Retina (tissue), 1 donor: Measurements from ENCODE around the gene UBE2E3.
"Not testable (repeated sequence)": the region's sequence is repeated elsewhere in the genome, so short reads cannot be mapped to it uniquely, and the experiment has no call there.

Experiments
- DNase-seq: peaks from one replicate; pipeline ENCODE4 v3.0.0-alpha.2; 2016

UBE2E3 gene

DNA sequence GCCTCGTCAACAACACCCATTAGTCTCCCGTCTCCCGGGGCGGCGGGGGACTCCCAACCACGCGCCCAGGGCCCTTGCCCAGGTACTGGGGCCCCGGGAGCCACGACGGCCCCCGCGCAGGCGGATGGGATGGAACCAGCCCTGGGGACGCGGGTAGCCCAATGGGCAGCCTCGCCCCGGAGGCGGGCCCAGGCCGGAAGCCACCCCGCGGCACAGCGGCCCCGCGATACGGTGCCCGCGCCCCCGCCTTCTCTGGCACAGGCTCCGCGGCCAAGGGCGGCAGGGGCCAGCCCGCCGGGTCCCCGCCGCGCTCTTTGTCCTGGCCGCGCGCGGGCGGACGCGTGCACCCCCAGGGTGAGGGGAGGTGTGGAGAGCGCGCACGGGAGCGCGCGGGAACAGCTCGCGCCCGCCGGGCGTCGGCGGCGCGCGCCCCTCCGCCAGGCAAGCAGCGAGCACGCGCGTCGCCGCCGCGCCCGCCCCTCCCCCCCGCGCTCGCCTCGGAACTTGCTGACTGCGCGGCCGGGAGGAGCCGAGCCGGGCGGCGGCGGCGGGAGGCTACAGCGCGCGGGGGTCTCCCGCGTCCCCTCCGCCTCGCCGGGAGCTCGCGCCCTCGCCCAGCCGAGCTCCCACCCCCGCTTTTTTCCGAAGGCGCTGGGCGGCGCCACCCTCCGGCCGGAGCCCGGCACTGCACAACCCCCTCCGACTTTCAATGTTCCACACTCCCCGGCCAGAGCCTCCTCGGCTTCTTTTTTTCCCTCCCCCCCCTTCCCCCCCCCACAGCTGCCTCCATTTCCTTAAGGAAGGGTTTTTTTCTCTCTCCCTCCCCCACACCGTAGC is at the start of gene UBE2E3:
UBE2E3 (plus strand) TSS at position 500 of the 837 bp plus-strand sequence. CDS start 1,438 bp downstream, outside the sequence.
- peak; percentile 94 for DNase-seq

DNA sequence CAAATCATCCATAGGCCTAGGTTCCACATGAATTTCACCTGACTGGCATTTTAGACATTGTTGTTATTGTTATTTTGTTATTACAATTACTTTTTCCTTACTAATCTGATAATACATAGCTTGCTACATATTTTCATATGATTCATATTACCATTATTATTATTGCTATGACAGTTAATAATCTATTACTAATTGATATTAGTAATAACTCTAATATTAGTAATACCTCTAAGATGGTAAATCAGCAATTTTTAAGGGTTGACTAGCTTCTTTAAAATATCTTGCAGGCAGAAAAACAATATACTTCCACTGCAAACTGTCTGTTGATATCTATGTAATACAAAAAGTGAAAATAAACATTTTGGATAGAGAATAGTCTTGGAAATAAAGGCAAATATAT is 48.6 kb upstream of the UBE2E3 start:
- no peak for DNase-seq

DNA sequence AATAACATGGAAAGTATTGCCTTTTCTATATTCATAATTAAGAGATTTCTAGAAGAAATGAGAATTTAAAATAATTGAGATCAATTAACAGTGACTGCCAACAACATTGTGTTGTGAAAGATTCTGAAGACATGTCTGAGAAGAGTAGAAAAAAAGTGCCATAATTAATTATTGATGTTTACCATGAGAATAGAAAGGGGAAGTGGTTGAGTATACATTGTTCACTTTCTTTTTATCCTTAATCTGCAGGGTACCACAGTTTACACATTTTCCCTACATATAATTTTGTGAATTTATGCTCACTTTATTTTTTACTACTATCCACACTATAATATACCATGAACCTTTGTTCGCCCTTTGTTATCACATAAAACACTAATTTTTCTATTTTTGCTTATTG is 47.1 kb upstream of the UBE2E3 start:
- no peak for DNase-seq

DNA sequence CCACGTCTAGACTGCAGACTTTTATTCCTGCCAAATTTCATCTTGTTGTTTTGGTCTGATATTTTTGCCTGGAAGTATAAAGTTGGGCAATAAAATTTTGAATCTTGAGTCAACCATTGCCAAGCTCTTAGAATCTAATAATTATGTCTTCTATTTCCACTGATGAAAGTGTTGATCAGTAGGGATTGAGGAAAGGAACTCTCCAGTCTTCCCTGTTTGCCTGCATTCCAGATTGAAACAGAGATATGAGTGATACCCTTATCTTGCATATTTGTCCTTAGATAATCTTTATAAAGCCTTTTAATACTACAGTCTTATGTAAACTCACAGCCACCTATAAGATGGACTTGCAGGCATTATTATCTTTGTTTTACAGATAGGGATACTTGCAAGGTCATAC is 45.5 kb upstream of the UBE2E3 start:
- DNase-seq: no peak

DNA sequence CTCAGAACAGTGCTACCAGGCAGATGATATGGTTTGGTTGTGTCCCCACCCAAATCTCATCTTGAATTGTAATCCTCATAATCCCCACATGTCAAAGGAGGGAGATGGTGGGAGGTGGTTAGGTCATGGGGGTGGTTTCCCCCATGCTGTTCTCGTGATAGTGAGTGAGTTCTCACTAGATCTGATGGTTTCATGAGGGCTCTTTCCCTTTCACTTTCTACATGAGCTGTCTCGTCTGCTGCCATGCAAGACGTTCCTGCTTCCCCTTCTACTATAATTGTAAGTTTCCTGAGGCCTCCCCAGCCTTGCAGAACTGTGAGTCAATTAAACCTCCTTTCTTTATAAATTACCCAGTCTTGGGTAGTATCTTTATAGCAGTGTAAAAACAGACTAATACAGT is 42.9 kb upstream of the UBE2E3 start:
- DNase-seq: not testable (repeated sequence)

DNA sequence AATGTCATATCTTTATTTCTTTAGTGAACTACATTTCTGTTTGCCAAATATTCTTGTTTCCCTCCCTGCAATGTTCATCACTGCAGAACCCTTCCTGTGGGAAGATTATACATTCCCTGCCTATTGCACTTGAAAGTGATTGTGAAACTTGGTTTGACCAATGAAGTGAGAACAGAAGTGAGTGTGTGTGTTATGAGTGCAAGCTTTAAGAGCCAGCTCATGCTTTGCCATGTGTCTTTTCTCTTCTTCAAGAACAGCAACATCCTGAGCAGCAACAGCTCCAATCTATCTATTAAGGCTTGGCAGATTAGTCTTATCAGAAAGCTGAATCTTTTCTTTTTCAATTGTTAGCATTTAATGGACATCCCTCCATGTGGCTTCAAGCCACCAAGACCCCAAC is 42.0 kb upstream of the UBE2E3 start:
- DNase-seq: no peak

DNA sequence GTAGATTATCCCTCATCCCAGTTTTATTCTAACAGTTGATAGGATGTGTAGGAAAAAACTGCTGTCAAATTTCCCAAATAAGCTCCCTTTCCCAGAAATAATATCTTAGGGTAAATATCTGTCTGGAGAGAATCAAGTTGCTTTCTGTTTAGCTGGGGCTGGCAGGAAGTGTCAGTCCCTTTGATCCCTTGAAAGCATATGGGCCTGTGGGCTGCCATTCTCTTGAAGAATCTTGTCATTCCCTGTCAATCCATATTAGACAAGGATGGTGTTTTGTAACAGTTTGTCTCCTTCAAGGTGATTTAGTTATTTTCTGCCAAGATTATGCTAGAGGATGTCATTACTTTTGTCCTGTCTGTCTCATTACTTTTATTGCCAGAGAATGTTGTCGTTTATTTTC is 37.1 kb upstream of the UBE2E3 start:
- DNase-seq: no peak

DNA sequence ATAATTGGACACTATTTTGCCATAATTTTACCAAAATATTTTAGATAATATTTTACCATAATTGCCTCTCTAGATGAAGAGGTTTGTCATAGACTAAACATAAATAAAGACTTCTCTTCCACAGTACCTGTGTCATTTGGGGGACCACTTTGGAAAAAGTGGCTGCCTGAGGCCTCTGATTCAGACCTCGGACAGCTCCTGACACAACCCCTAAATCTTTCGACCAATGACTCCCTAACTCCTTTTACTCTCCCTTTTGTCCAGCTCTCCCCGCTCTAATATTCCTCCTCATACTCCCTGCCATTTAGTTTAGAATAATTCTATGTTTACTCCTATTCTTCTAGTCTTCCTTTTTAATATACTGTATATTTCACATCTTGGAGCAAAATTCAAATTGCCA is 36.0 kb upstream of the UBE2E3 start:
- DNase-seq: no peak

DNA sequence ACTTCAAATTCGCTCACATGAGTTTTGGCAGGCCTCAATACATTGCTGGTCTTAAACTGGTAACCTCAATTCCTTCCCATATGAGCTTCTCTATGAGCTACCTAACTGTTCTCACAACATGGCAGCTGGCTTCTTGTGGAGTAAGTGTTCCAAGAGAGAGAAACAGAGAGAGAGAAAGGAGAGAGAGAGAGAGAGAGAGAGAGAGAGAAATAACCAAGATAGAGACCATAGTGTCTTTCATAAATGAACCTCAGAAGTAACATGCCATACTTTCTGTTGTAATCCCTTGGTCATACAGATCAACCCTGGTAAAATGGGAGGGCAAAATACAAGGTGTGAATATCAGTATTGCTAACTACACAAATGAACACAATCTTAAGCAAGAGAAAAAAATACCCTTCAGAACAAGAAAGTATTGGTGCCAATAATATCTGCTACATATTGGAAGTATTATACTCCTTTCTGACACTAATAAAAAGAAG is 33.2 kb upstream of the UBE2E3 start:
- DNase-seq: no peak

DNA sequence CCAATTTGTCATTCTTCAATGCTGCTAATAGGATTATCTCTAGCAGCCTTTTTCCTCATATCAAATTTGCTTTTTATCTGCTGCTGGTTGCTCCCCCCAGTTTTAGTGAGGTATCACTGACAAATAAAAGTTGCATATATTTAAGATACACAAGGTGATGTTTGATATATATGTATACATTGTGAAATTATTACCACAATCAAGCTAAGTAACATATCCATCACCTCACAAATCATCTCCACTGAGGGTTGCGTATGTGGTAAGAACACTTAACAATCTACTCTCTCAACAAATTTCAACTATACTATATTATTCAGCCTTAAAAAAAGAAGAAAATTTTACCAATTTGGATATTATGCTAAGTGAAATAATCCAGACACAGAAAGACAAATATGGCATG is 30.5 kb upstream of the UBE2E3 start:
- DNase-seq: no peak

DNA sequence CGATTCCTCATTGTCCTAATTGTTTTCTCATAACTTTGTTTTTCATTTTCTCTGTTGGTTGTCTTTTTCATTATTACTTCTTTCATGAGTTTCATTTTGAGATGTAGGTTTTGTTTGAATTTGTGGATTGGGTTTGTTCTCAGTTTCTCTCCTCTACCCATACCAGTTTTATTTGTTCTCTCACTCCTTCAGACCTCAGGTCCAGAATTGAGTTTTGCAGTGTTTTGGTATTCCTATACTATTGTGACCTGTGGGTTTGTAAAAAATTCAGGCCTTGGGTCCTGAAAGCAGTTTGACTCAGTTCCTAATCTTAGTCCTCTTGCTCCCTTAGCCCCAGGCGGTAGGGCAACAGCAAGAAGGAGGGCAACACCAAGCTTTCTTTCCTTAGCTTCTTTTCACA is 28.3 kb upstream of the UBE2E3 start:
- DNase-seq: no peak

DNA sequence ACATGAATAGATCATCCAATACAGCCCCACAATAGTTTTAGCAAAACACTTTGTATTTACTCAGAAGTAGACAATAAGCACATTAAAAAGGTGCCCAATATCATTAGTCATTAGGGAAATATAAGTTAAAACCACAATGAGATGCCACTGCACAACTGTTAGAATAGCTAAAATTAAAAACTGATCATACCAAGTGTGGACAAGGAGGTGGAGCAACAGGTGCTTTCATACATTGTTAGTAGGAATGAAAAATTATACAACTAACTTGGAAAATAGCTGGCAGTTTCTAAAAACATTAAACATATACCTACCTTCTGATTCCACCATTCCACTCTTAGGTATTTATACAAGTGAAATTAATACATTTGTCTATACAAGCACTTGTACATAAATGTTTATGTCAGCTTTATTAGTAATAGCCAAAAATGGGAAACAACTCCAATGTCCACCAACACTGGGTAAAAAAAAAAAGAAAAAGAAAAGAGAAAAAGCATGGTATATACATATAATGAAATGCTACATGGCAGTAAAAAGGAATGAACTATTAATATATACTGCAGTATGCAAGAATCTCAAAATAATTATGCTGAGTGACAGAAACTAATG is 27.6 kb upstream of the UBE2E3 start:
- no peak for DNase-seq

DNA sequence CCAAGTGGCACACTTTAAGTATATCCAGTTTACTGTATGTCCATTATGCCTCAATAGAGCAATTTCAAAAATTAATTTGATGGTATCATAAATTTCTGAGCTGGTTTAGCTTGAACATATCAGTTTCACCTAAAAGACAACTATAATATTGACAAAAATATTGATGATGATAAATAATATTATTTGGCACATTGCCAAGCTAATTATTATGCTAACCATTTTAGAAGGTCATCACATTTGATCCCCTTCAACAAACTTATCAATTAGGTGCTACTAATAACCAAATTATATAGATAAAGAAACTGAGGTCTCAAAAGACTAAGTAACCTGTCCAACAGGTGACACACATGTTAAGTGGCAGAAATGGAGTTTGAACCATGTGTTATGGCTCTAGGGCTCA is 26.9 kb upstream of the UBE2E3 start:
- no peak for DNase-seq

DNA sequence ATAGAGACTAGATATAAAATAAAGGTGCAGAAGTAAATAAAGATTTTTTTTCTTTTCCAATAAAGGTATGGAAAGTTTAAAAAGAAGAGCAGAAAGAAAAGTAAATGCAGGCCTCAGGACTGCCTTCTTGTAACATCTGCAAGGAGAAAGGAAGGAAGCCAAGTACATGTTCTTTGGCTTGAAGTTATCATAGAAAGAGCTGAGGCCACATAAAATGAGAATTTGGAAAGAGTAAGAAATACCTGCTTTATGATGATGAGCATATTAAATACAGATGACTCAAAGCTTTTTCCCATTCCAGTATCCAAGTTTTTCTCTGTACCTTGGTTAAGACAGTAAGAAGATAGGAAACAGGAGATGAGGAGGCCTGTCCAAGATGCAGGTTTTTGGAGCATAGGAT is 25.3 kb upstream of the UBE2E3 start:
- DNase-seq: no peak

DNA sequence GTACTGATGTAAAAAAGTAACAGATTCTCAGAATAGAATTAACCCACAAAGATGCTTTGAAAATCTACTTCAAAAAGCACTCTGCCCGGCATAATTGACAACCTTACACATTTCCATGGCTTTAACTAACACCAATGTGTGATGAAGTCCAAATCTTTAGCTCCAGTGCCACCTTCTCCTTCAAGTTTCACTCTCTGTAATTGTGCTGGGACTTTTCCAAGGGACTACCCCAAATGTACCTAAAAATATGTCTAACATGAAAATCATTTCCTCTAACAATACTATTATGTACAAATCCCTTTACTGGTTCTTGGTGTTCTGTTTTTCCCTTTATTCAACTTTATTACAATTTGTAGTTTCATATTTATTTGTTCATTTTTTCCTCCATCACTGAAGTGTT is 20.6 kb upstream of the UBE2E3 start:
- no peak for DNase-seq

DNA sequence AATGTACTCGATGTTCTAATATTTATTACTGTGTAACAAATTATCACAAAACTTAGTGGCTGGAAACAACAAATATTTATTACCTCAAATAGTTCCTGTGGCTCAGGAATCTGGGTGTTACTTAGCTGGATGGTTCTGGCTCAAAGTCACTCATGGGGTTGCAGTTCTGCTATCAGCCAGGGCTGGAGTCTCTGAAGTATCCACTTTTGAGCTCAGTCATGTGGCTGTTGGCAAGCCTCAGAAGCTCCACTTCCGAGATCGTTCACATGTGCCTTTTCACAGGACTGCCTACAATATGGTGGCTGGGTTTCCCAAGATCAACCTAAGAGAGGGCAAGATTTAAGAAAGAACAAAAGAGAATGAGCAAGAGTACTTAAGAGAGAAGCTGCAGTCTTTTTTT is 19.4 kb upstream of the UBE2E3 start:
- DNase-seq: no peak

DNA sequence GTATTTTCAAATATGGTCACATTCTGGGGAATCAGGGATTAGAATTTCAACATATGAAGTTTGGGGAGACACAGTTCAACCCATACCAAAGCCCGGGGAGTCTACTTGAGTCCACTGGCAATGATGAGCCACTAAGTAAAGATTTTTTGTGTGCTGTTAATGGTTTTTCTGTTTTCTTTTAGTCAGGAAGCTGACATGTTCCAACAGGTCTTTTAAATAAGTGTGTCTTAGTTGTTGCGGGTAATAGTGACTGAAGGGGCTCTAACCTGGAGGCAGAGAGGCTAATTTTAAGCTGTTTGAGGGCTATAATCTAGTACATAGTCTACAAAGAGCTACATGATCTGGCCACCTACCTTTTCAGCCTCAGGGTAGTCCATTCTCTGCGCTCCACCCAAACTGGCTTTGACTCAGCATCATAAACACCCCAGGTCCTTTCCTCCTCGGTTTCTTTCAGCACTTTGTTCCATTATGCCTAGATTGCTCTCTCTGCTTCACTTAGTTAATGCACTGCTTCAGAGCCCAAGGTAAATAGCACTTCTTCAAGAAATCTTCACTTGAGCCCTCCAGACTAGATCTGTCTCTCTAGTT is 17.6 kb upstream of the UBE2E3 start:
- no peak for DNase-seq

DNA sequence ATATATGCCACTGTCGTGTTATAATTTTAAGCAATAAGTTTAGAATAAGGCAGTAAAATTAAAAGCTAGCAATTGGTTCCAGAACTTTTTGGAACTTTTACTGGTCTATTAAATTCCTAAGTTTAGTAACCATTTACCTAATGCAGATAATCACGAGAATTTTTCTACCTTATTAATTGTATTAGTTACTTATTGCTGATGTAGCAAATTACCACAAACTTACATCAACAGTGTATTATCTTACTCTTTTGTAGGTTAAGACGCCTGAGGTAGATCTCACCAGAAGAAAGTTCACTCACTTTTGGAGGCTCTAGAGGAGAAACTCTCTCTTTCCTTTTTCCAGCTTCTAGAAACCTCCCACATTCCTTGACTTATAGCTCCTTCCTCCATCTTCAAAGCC is 14.0 kb upstream of the UBE2E3 start:
- no peak for DNase-seq

DNA sequence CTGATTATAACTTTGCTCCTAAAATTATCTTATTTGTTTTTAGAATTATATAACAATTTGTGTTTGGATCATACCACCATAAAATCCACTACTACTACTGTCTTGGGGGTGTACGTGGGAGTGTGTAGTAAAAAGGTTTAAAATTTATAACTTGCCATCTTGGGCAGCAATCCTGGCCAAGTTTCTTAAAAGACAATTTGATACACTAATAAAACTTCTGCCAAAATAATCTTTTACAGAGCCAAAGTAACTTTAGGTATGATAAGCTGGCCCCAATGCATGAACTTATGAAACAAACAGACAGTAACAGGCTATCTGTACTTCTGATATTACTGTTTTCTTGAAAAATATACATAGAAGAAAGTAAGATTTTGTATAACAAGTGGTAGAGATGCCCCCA is 11.3 kb upstream of the UBE2E3 start:
- no peak for DNase-seq

DNA sequence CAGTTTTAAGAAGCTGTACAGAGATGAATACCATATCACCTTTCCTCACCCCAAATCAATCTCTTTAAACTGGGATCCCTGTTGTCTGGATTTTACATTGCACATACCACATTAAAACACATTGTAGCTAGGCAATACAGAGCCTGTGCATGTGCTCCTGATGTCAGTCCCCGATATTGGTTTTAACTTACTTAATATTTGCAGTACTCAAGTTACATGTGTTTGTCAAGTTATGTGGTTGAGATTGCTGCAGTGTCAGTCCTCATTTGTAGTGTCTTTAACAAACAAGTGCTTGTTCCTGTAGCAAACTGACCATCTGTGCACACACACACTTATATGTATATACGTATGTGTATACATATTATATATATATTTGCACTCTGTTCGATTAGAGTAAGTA is 10.4 kb upstream of the UBE2E3 start:
- DNase-seq: no peak

DNA sequence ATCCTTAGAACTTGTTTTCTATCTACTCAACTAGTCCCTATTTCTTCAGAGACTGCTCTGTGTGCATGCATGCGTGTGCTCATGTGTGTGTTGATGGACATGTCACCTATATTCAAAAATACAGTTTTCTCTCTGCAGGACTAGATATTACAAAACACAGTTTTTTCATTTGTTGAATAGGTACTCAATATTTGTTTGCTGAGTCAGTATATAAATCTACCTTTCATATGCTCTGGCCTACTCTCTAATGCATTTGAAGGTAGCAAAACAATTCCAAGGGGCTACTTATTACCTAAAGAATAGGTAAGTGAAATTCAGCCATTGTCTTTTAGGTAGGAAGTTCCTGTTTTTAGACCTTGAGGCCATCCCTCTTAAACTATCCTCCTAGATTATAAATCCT is 8.6 kb upstream of the UBE2E3 start:
- no peak for DNase-seq

DNA sequence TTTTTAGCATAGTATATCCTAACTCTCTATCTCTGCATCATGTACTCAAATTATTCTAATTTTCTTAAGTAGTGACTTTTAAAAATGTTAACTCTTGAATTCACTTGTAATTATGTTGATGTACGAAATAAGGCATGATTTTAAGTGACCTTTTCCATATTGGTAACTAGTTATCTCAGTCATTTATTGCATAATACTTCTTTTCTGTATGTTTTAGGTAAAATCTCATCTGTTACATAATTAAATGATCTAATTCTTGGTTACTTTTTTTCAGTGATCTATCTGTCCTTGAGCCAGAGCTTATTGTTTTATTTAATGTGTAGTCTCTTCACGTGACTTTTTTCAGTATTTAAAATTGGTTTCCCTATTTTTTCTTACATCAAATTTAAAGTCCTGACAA is 4.8 kb upstream of the UBE2E3 start:
- no peak for DNase-seq

DNA sequence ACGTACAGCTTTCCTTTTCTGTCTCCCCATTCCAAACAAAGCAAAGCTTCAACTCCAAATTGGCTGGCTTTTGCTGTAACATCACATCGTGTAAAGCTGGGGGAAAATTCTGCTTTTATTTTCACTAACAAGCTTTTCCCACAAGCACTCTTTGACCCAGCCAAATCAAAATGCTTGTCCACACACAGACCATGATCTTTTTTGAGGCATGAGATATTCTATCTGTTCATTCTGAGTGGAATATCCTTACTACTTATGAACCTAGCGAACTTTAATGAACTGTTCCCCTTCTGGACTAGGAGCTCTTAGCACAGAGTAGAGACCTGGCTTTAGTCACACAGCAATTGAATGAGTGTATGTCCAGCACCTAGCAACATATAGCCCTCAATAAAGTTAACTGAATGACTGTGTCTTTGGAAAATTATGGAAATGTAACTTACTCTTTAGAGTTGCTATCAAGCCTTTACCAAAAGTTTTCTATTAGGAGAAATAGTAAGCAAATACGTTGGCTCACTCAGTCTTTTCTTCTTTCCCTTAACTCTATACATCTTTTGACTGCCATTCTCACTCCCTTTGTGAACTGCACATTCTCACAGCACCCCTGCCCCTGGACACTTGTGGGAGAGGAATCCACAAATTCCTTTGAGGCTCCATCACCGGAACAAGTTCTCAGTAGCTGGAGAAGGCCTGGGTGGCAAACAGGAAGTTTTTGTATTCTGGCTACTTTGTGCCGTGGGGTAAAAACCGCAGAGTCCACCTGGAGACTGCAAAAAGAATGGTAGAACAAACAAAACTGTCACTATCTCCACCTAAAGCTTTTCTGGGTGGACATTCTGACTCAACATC is 1.3 kb upstream of the UBE2E3 start:
- DNase-seq: no peak
